Calu3 (cell line): ENCODE data around the gene SPP2. TPM values are rescaled to one million over a fixed set of nuclear protein-coding genes. Genes with fewer than 3 reads are reported as not detected.

Source experiments
- BruUV-seq: library from RNA; stranded (reverse); fragments of 400-500 nt; replicated peaks from 2 replicates; lab custom pipeline; 2021; lab: Mats Ljungman, UMichigan
- CTCF ChIA-PET: fragments of 300-600 bp; sonication (Branson Sonifier 250); formaldehyde crosslinking; loops from one replicate; lab custom pipeline; 2022; ENCODE audit warnings: antibody characterized with exemption; lab: Charles Lee
- DNase-seq: peaks from one replicate; pipeline ENCODE4 v3.0.0; 2022
- H3K27ac Mint-ChIP-seq: one replicate; pipeline ENCODE4 v1.8.0; 2022; ENCODE audit warnings: mixed read lengths; ENCODE audit not compliant: unreplicated experiment
- H3K27me3 Mint-ChIP-seq: one replicate; pipeline ENCODE4 v1.8.0; 2022; ENCODE audit warnings: mixed read lengths; ENCODE audit not compliant: unreplicated experiment
- H3K36me3 Mint-ChIP-seq: one replicate; pipeline ENCODE4 v1.8.0; 2022; ENCODE audit warnings: mild to moderate bottlenecking, moderate library complexity, mixed read lengths; ENCODE audit not compliant: insufficient read depth, unreplicated experiment
- H3K4me1 Mint-ChIP-seq: one replicate; pipeline ENCODE4 v1.8.0; 2022; ENCODE audit warnings: mild to moderate bottlenecking, low read depth, mixed read lengths; ENCODE audit not compliant: unreplicated experiment
- H3K4me3 Mint-ChIP-seq: one replicate; pipeline ENCODE4 v1.8.0; 2022; ENCODE audit warnings: mild to moderate bottlenecking, low read depth, moderate library complexity, mixed read lengths; ENCODE audit not compliant: unreplicated experiment
- H3K9me3 Mint-ChIP-seq: one replicate; pipeline ENCODE4 v1.8.0; 2022; ENCODE audit warnings: low read depth, mixed read lengths; ENCODE audit not compliant: unreplicated experiment
- CTCF ChIP-seq: fragments of 200-600 bp; IDR thresholded peaks from one replicate; pipeline ENCODE4 v1.8.0; 2022; ENCODE audit warnings: antibody characterized with exemption; ENCODE audit not compliant: unreplicated experiment
- intact Hi-C: fragments of 100-400 bp; cut with micrococcal nuclease; formaldehyde crosslinking; loops from one replicate; pipeline ENCODE4 v1.10.0; 2022; ENCODE audit not compliant: unreplicated experiment
- total RNA-seq: library from RNA; stranded (reverse); gene quantifications from 2 replicates; pipeline ENCODE4 v1.2.3, GENCODE V29; 2022

Gene SPP2
- total RNA-seq, 1 experiment from 2014 or later: not detected

- no peak for TF ChIP-seq CTCF
- intact Hi-C loops: no loop called here
- Mint-ChIP-seq H3K27me3 (no peaks in the 10 kb centered on the region), H3K4me3 (no peak overlapping the region), H3K27ac (no peak overlapping the region), H3K9me3 (no peaks in the 10 kb centered on the region), H3K36me3 (no peaks in the 10 kb centered on the region), H3K4me1 (peaks cover 8% of the 10 kb centered on the region)
- no peak for DNase-seq
- no TSS peak for BruUV-seq
- CTCF ChIA-PET: no interaction called here
Observed at GRCh38 chr2:234060236-234060635, 9.7 kb downstream of the SPP2 start.

GRCh38 chr2:234061624-234062257, 11.2 kb downstream of the SPP2 start:
- Mint-ChIP-seq H3K36me3 (no peaks in the 10 kb centered on the region), H3K4me1 (peaks cover 8% of the 10 kb centered on the region), H3K9me3 (no peaks in the 10 kb centered on the region), H3K27me3 (no peaks in the 10 kb centered on the region), H3K27ac (no peak overlapping the region), H3K4me3 (no peak overlapping the region)
- BruUV-seq: no TSS peak
- TF ChIP-seq CTCF: no peak
- intact Hi-C loops: no loop called here
- CTCF ChIA-PET: no interaction called here
- DNase-seq: no peak

- H3K27ac Mint-ChIP-seq: no peak overlapping the region
- intact Hi-C loops: no loop called here
- DNase-seq: no peak
- H3K9me3 Mint-ChIP-seq: peaks cover 2% of the 10 kb centered on the region
- TF ChIP-seq CTCF: no peak
- H3K4me1 Mint-ChIP-seq: peaks cover 8% of the 10 kb centered on the region
- H3K4me3 Mint-ChIP-seq: no peak overlapping the region
- no TSS peak for BruUV-seq
- H3K36me3 Mint-ChIP-seq: no peaks in the 10 kb centered on the region
- no peaks in the 10 kb centered on the region for H3K27me3 Mint-ChIP-seq
- CTCF ChIA-PET: no interaction called here
Observed at GRCh38 chr2:234066587-234066986, 16.1 kb downstream of the SPP2 start.

- Mint-ChIP-seq H3K4me3 (no peak overlapping the region), H3K36me3 (no peaks in the 10 kb centered on the region), H3K27me3 (no peaks in the 10 kb centered on the region), H3K27ac (no peak overlapping the region), H3K9me3 (peaks cover 2% of the 10 kb centered on the region), H3K4me1 (peaks cover 29% of the 10 kb centered on the region)
- no TSS peak for BruUV-seq
- intact Hi-C loops: no loop called here
- DNase-seq: no peak
- no peak for TF ChIP-seq CTCF
- CTCF ChIA-PET: interaction anchor here (1.5 kb wide), 1 partner anchor 11 kb away, joined by 4 read pairs; no protein-coding TSS in a partner anchor
Observed at GRCh38 chr2:234071664-234072063, 21.2 kb downstream of the SPP2 start.
